HEK293T (cell line): Measurements from ENCODE around the gene GPD1L.

Source experiments
- CTCF ChIA-PET: fragments of 350-600 bp; formaldehyde crosslinking; extraction: SDS; loops from one replicate; lab custom pipeline; 2021; ENCODE audit warnings: antibody characterized with exemption, inconsistent platforms; lab: Yijun Ruan, JAX
- POLR2A ChIA-PET: fragments of 350-600 bp; formaldehyde crosslinking; extraction: SDS; loops from one replicate; lab custom pipeline; 2020; ENCODE audit warnings: antibody characterized with exemption, inconsistent platforms; lab: Yijun Ruan, JAX
- DNase-seq: peaks from one replicate; pipeline ENCODE4 v3.0.0; 2012; ENCODE audit warnings: mixed read lengths; ENCODE audit errors: extremely low spot score
- ARNT ChIP-seq: fragments of 450-650 bp; IDR thresholded peaks from 2 replicates; pipeline ENCODE4 v1.6.1; 2017; ENCODE audit warnings: mild to moderate bottlenecking
- BHLHE40 ChIP-seq: fragments of 450-650 bp; IDR thresholded peaks from 2 replicates; pipeline ENCODE4 v1.6.1; 2016; ENCODE audit warnings: mild to moderate bottlenecking, moderate library complexity, borderline replicate concordance
- CTBP1 ChIP-seq: fragments of 450-650 bp; IDR thresholded peaks from 2 replicates; pipeline ENCODE4 v1.6.1; 2016; ENCODE audit warnings: borderline replicate concordance
- ELF4 ChIP-seq: fragments of 450-650 bp; IDR thresholded peaks from 2 replicates; pipeline ENCODE4 v1.6.1; 2017; ENCODE audit warnings: antibody characterized with exemption
- FOXA1 ChIP-seq: fragments of 450-650 bp; IDR thresholded peaks from 2 replicates; pipeline ENCODE4 v1.6.1; 2016; ENCODE audit warnings: mild to moderate bottlenecking
- FOXK2 ChIP-seq: fragments of 450-650 bp; IDR thresholded peaks from 2 replicates; pipeline ENCODE4 v1.6.1; 2016; ENCODE audit warnings: mild to moderate bottlenecking
- FOXM1 ChIP-seq: fragments of 450-650 bp; IDR thresholded peaks from 2 replicates; pipeline ENCODE4 v1.6.1; 2017; ENCODE audit warnings: mild to moderate bottlenecking, borderline replicate concordance
- HDGF ChIP-seq: fragments of 450-650 bp; IDR thresholded peaks from 2 replicates; pipeline ENCODE4 v1.6.1; 2017; ENCODE audit warnings: antibody characterized with exemption, borderline replicate concordance
- L3MBTL2 ChIP-seq: fragments of 450-650 bp; conservative IDR thresholded peaks from 2 replicates; pipeline ENCODE4 v1.6.1; 2016; ENCODE audit warnings: mild to moderate bottlenecking
- LEF1 ChIP-seq: fragments of 450-650 bp; IDR thresholded peaks from 2 replicates; pipeline ENCODE4 v1.6.1; 2017; ENCODE audit warnings: mild to moderate bottlenecking, borderline replicate concordance
- NFRKB ChIP-seq: fragments of 450-650 bp; IDR thresholded peaks from 2 replicates; pipeline ENCODE4 v1.6.1; 2016; ENCODE audit warnings: mild to moderate bottlenecking, moderate library complexity
- SP1 ChIP-seq: fragments of 450-650 bp; IDR thresholded peaks from 2 replicates; pipeline ENCODE4 v1.6.1; 2017
- SUZ12 ChIP-seq: fragments of 450-650 bp; IDR thresholded peaks from 2 replicates; pipeline ENCODE4 v1.6.1; 2016; ENCODE audit warnings: mild to moderate bottlenecking
- TARDBP ChIP-seq: fragments of 450-650 bp; IDR thresholded peaks from 2 replicates; pipeline ENCODE4 v1.6.1; 2016
- ZNF384 ChIP-seq: fragments of 450-650 bp; IDR thresholded peaks from 2 replicates; pipeline ENCODE4 v1.6.1; 2016
- TF ChIP-seq, protein P1 (sequence below): fragments of 450-650 bp; IDR thresholded peaks from 2 replicates; pipeline ENCODE4 v1.6.1; 2016

Gene GPD1L

GRCh38 chr3:32143849-32144757 lies 37.7 kb downstream of the GPD1L start:
- peak; percentile 77 for DNase-seq
- TF ChIP-seq SUZ12 (no peak), NFRKB (no peak), ZNF384 (no peak), TARDBP (no peak), ELF4 (no peak; the same call in 1 of the 2 replicates), FOXA1 (no peak)
- TF ChIP-seq, protein P1, sequence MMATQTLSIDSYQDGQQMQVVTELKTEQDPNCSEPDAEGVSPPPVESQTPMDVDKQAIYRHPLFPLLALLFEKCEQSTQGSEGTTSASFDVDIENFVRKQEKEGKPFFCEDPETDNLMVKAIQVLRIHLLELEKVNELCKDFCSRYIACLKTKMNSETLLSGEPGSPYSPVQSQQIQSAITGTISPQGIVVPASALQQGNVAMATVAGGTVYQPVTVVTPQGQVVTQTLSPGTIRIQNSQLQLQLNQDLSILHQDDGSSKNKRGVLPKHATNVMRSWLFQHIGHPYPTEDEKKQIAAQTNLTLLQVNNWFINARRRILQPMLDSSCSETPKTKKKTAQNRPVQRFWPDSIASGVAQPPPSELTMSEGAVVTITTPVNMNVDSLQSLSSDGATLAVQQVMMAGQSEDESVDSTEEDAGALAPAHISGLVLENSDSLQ, result no peak
- ChIA-PET CTCF (interaction anchor here (0.6 to 1.6 kb wide), 9 partner anchors 10 to 145 kb away, joined by 3 to 7 read pairs (median 3); no protein-coding TSS in a partner anchor), POLR2A (no interaction called here)

DNA sequence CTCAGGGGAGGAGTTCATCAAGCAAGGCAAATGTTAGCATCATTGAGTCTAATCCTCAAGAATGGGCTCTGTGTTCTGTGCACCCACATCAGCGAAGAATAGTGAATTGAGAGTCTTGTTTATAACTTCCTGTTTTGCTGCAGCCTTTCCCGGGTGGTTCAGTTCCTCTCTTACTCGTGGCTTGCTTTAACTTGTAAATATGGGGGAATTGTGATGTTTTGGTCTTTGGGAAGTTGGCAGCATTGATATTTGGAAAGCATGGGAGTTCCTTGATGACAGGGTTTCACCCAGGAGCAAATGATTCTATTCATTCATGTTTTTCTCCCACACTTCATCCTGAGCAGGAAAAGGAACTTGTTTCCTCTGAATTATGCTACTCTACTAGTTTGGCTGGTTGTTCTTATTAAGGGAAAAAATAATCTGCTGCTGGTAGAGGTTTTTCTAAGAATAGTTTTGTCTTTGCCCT lies 40.4 kb downstream of the GPD1L start:
- ChIA-PET POLR2A (no interaction called here), CTCF (no interaction called here)
- DNase-seq, result no peak
- TF ChIP-seq TARDBP, result no peak
- no peak for TF ChIP-seq FOXM1
- no peak for TF ChIP-seq CTBP1
- no peak for TF ChIP-seq FOXA1
- TF ChIP-seq ELF4, result no peak
- TF ChIP-seq SUZ12, result no peak
- no peak for TF ChIP-seq ZNF384
- TF ChIP-seq LEF1, result no peak
- no peak for TF ChIP-seq L3MBTL2
- TF ChIP-seq, protein P1, result no peak
- no peak for TF ChIP-seq FOXK2
- no peak for TF ChIP-seq HDGF
- TF ChIP-seq ARNT, result no peak
- TF ChIP-seq NFRKB, result no peak
- no peak for TF ChIP-seq SP1
- TF ChIP-seq BHLHE40, result no peak

DNA sequence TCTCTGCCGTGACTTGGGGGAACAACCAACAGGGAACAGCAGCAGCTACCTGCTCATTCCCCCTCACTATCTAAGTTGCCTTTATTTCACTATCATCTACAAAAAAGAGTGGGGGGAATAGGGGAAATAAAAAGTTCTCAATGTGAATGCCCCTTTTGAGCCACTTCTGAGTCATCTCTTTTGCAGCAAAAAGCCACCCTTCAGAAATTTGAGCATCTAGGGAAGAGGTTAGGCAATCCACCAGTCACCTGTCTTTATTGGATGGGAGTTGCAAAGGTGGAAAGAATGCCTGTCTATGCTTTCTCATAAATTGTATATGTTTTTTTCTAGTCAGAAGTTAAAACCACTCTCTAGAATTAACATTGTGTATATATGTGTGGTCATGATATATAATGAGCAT lies 41.1 kb downstream of the GPD1L start:
- ChIA-PET CTCF (no interaction called here), POLR2A (no interaction called here)
- TF ChIP-seq NFRKB (no peak), HDGF (no peak)
- no peak for DNase-seq

DNA sequence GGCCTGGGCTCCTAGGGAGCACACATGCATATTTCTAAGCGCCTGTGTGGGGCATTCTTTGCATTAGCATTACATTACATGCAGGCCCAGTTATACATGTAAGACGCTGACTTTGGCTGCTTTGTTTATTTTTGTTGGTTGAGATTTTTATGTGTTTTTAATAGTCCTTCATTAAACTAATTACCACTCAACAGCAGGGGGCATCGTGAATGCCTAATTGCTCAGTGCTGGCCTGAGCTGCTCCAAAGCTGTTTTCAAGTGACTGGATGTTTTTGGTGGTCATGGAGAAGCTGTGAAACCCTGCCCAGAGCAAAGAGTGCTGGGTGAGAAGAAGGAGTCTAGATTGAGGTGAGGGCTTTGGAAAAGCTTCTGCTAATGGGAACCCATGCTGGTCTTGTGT lies 41.5 kb downstream of the GPD1L start:
- POLR2A ChIA-PET, result no interaction called here
- DNase-seq, result peak; percentile 32
- TF ChIP-seq BHLHE40 (no peak), HDGF (no peak), ARNT (no peak), FOXK2 (no peak), L3MBTL2 (no peak), ZNF384 (no peak), LEF1 (no peak), CTBP1 (no peak), NFRKB (no peak), ELF4 (no peak), SUZ12 (no peak), SP1 (no peak), FOXM1 (no peak)
- CTCF ChIA-PET, result no interaction called here

DNA sequence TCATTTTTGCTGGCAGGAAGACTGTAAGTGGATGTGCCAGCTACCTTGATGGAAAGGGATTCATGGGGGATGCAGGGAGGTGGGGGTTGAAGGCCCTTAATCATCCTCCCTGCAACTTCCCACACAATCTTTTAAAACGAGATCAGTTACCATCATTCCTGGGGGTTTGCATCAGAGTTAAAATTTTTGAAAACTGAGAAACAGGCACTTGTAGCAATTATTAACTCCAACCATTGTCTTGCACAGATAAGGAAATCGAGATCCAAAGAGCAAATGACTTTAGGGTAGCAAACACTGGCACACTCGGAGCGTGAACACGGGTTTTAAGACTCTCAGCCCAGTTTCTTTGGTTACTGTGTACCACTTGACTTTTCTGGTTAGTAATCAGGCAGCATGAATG lies 41.9 kb downstream of the GPD1L start:
- POLR2A ChIA-PET, result no interaction called here
- DNase-seq, result no peak
- TF ChIP-seq ELF4, result no peak
- no peak for TF ChIP-seq FOXK2
- no peak for TF ChIP-seq HDGF
- TF ChIP-seq SP1, result no peak
- no peak for TF ChIP-seq ZNF384
- no peak for TF ChIP-seq SUZ12
- no peak for TF ChIP-seq CTBP1
- TF ChIP-seq L3MBTL2, result no peak
- no peak for TF ChIP-seq BHLHE40
- no peak for TF ChIP-seq FOXA1
- TF ChIP-seq, protein P1, result no peak
- no peak for TF ChIP-seq NFRKB
- no peak for TF ChIP-seq FOXM1
- no peak for TF ChIP-seq LEF1
- TF ChIP-seq ARNT, result no peak
- TF ChIP-seq TARDBP, result no peak
- CTCF ChIA-PET, result no interaction called here

DNA sequence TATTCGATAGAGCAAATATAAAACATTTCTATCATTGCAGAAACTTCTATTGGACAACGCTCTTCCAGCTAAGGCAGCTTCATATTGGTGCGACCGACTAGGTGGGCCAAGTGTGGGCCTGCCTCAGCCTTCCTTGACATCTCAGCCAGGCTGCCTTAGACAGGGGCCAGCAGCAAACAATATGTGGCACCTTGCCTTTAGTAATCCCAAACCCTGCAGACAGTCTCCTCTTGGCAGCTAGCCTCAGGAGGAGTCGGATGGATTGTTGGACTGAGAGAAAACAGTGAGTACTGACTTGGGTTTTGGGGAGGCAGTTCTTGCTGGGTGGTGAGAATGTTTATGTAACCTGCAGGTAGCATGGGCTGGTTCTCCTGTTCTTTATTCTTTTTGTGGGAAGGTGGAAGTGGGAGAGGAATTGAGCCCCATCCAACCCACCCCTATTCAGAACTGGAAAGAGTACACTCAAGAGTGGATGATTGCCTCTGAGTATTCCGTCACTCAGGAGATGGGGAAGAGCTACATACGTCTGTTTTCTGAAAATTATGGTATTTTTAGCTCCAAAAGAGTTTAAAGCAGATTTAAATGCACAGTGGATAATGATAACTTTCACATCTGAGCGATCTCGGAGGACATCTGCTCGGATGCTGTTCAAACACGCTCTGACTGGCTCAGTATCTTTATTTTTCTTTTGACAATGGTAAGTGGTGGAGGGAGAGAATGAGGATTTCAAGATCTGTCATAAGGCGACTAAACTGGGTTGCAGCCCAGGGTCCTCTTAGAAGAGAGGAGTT lies 47.2 kb downstream of the GPD1L start:
- no peak for TF ChIP-seq TARDBP
- CTCF ChIA-PET, result interaction anchor here (0.6 to 1.7 kb wide), 3 partner anchors 10 to 134 kb away, joined by 3 to 5 read pairs (median 3); no protein-coding TSS in a partner anchor

More for the DNA sequence above, 47.2 kb downstream of the GPD1L start:
- POLR2A ChIA-PET, result no interaction called here
- DNase-seq, result no peak
